H7 (cell line): ENCODE results near the gene BTG4. TPM values are rescaled to one million over a fixed set of nuclear protein-coding genes. Genes with fewer than 3 reads are reported as not detected.

ENCODE experiments used
- DNase-seq: peaks from one replicate; pipeline ENCODE4 v3.0.0; 2012
- H3K27me3 ChIP-seq: 2 replicates; pipeline ENCODE4 v1.6.0; 2011; ENCODE audit warnings: mild to moderate bottlenecking, low read length; ENCODE audit not compliant: control insufficient read depth, insufficient read depth
- H3K36me3 ChIP-seq: replicated peaks from 2 replicates; pipeline ENCODE4 v1.5.1; 2011; ENCODE audit warnings: low read length; ENCODE audit not compliant: control insufficient read depth, insufficient read depth
- H3K4me3 ChIP-seq: 2 replicates; pipeline ENCODE4 v1.5.1; 2011; ENCODE audit warnings: low read depth, mild to moderate bottlenecking, control low read depth, low read length, moderate library complexity; ENCODE audit not compliant: insufficient read depth
- total RNA-seq: library from RNA; depleted of rRNA; stranded (reverse); fragments of >200 nt; shearing (Covaris generic); gene quantifications from 2 replicates; pipeline ENCODE4 v1.2.3, GENCODE V29; 2014; rRNA removed

BTG4 gene
- total RNA-seq, 1 experiment from 2014 or later: not detected

GRCh38 chr11:111448831-111449557 is 63.2 kb downstream of the BTG4 start:
- H3K27me3 ChIP-seq: no peaks in the 10 kb centered on the region
- no peak overlapping the region for H3K4me3 ChIP-seq
- no peak for DNase-seq
- no peaks in the 10 kb centered on the region for H3K36me3 ChIP-seq

- no peak for DNase-seq
- H3K27me3 ChIP-seq: no peaks in the 10 kb centered on the region
- no peak overlapping the region for H3K4me3 ChIP-seq
- H3K36me3 ChIP-seq: no peaks in the 10 kb centered on the region
These were observed 63.8 kb downstream of the BTG4 start for GRCh38 chr11:111448414-111448813.

GRCh38 chr11:111447931-111448330 is 64.3 kb downstream of the BTG4 start:
- DNase-seq: no peak
- H3K4me3 ChIP-seq: no peak overlapping the region
- H3K36me3 ChIP-seq: no peaks in the 10 kb centered on the region
- H3K27me3 ChIP-seq: no peaks in the 10 kb centered on the region

- no peaks in the 10 kb centered on the region for H3K36me3 ChIP-seq
- H3K4me3 ChIP-seq: no peak overlapping the region
- no peak for DNase-seq
- no peaks in the 10 kb centered on the region for H3K27me3 ChIP-seq
These were observed 65.1 kb downstream of the BTG4 start for GRCh38 chr11:111447112-111447471.

- Histone ChIP-seq H3K36me3 (no peaks in the 10 kb centered on the region), H3K27me3 (no peaks in the 10 kb centered on the region), H3K4me3 (no peak overlapping the region)
- peak; percentile 89 for DNase-seq
These were observed 65.6 kb downstream of the BTG4 start for GRCh38 chr11:111446404-111447111.

- H3K36me3 ChIP-seq: no peaks in the 10 kb centered on the region
- H3K27me3 ChIP-seq: no peaks in the 10 kb centered on the region
- no peak for DNase-seq
- H3K4me3 ChIP-seq: no peak overlapping the region
These were observed 66.6 kb downstream of the BTG4 start for GRCh38 chr11:111445586-111445985.

Other genes with a start within 250 kb of the BTG4 start
- 0.87 and 1.0 TPM in 2 replicates for gene POU2AF3, start 213.8 kb downstream of the BTG4 start, total RNA-seq
- not detected in 2 replicates for gene POU2AF1, start 133.1 kb downstream of the BTG4 start, total RNA-seq
- gene HOATZ, start 2.4 kb upstream of the BTG4 start, total RNA-seq: not detected in 2 replicates
- 1.0 and 1.2 TPM in 2 replicates for gene LAYN, start 28.3 kb upstream of the BTG4 start, total RNA-seq
- gene SIK2, start 90.1 kb upstream of the BTG4 start, total RNA-seq: 5.5 and 7.3 TPM in 2 replicates